HG03457 (cell line): ENCODE results near the gene COBLL1.

ENCODE experiments used
- ATAC-seq: cut with Tn5 transposase; IDR thresholded peaks from one replicate; pipeline ENCODE4 v1.9.1; 2021; ENCODE audit warnings: moderate number of reproducible peaks; ENCODE audit not compliant: unreplicated experiment

The COBLL1 gene

DNA sequence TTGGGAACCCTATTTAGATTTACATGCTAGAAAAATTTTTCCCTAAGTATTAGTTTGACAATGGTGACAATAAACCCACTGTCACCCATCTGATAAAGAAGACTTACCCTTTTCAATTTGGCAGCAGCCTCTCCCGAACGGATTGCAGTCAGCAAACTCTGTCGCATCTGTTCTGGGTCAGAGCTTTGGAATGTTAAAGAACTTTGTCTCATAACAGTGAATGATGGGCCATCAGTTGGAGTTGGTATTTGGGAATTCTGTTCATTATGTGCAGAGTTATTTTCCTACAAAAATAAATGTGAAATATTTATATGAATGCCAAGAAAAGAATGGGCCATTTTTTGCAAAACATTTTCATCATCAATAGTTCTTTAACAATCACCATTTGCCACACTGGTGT lies 149.5 kb downstream of the COBLL1 start:
- no peak for ATAC-seq

DNA sequence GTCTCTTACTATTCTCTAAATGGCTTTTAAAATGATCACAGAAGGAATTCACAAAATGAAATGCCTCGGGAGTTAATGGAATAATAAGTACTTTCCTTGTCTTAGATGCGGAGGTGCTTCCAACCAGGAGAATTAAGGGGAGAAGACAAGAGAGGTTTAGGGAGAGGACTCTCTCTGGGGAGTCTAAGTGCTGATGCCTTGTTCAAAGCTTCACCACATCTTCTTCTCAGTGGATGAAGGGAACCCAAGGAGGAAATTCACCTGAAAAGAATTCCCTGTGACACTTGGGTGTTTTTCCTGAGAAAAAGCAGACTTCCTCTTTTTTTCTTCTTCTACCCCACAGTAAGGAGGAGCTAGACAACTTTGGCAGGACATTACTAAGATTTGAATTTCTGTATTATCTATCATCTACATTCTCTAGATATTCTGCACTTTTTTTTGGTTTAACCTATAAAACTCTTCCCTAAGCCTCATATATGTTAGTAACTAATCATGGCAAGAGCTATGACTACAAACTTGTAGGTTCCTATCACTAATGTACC lies 150.2 kb downstream of the COBLL1 start:
- no peak for ATAC-seq

DNA sequence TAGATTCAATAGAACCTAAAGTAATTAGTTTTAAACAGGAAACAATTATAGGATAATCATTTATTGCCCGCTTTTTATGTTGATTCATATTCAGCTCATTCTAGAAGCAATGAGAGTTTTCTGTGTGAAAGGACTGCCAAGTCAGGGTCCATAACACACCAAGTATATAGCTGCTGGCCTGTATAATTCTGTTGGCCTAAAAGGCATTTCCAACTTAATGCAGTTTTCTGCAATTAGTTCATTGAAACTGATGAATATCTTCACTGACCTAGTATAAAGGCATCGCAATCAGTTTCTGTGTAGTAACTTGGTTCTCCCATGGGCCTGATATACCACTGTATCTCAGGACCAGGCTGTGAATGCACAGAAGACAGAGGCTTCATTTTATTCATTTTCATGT lies 151.3 kb downstream of the COBLL1 start:
- ATAC-seq = no peak

DNA sequence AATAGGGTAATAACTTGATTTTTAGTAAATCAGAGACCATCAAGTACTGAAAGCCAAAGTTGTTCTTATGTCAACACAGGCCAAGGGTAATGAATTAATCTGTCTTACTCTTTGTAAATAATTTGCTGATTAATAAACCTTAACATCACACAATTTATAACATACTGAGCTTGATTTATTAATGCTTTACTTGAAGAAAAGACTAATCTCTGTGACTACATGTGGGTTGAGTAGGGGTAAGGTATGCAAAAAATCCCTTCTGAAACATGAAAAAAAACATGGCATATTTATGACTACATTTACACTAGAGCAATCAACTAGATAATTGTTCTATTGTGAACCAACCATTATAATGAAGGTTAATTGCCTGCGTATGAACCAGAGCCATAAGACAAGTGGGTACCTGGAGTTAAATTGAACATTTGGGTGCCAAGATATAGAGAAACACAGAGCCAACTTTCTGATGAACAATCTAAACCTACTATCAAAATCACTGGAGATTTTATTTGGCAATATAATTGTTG lies 152.7 kb downstream of the COBLL1 start:
- no peak for ATAC-seq

DNA sequence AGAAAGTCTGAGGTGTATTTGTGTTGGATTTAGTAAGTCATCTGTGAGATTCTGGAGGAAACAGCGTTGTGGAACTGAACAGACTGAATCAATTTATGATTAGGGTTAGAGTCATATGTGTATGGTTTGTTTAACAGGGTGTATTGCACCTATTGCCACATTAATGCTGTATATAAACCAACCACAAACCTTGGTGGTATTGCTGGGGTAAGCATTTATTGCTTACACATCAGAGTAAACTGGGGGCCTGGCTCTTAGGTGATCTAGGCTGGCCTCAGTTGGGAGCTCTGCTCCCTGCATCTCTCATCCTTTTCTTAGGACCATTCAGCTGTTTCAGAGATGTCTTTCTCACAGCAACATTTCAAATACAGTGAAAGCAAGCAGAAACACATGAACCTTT lies 160.6 kb downstream of the COBLL1 start:
- no peak for ATAC-seq

DNA sequence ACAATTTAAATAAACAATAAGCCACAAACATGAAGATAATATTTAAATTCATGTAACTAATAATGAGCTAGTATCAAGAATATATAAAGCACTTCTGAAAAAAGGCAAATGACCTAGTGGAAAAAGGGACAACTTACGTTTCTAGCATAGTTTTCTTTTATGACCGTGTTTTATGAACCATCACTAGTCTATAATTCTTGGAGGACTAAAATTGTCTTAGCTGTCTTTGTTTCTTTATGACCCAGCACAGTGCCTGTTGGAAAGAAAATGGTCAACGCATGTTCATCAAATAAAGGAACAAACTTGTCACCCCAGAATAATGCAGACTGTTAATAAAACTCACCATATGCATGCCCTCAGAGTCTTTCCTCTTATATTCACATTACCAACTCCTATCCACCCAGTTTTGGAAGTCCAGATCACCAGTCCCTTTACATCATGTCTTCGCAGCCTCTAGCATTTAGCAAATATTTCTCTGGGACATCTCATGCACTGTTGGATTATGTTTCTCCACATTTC lies 162.9 kb downstream of the COBLL1 start:
- ATAC-seq = no peak

DNA sequence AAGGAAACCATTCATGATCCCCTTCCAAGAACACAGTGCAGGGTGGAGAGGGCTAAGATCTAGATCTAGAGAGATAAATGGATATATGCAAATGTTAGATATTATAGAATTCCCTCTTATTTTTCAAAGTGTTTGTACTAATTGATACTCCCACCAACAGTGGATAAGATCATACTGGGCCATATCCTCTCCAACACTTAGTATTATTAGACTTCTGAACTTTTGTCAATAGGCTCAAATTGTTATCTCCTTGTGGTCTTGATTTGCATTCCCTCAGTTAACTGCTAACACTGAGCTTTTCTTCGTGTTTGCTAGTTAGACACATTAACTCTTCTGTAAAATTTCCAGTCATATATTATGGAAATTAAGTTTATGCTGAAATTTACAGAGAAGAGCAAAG lies 163.9 kb downstream of the COBLL1 start:
- no peak for ATAC-seq

DNA sequence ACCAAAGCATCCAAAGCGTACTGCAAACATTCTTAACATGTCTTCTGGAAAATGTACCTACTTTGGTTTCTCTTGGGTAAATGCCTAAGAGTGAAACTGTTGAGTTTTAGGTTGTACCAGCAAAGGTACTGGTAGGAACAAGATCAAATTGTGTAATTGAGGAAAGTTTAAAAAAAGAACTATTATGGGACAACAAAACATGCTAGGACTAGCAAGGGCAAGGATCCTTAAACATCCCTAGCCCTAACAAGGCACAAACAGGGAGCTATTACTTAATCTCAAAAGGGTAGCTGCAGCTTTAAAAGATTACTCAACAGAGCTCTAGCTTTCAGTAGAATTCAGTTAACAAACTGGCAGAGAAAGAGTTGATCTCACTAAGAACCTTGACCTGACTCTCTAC lies 164.4 kb downstream of the COBLL1 start:
- ATAC-seq = no peak

DNA sequence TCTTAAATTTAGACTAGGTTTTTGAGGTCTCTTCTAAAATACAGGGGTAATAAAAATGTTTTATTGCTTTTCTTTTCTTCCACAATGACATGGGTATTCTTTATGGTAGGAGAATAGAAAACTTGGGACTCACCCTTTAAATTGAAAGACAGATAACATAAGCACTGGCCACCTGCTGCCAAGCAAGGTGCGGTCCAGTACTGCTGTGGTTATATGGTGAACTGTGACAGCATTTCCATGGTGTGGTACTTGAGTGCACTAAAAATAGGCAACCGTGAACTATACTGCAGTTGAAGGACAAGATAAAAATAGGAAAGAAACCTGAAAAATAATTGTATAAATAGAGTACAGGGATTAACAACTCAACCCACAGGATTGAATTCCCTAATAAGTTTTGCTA lies 165.9 kb downstream of the COBLL1 start:
- no peak for ATAC-seq

DNA sequence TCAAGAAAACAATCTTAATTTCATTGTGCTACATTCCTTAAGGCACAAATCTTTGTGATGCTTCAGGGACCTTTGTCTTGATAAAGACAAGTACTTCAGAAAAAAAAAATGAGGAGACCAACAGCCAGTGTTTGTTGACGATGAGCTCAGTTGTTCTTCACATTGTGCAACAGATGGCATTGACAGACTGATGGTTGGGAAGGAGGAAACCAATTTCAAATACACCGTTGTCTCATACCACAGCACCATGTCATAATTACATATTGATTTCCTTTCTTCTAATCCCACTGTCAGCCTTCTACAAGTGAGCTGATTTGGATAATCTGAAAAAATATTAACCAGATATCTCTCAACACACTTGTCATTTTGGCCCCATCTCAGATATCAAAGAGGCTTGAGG lies 166.6 kb downstream of the COBLL1 start:
- ATAC-seq = no peak

DNA sequence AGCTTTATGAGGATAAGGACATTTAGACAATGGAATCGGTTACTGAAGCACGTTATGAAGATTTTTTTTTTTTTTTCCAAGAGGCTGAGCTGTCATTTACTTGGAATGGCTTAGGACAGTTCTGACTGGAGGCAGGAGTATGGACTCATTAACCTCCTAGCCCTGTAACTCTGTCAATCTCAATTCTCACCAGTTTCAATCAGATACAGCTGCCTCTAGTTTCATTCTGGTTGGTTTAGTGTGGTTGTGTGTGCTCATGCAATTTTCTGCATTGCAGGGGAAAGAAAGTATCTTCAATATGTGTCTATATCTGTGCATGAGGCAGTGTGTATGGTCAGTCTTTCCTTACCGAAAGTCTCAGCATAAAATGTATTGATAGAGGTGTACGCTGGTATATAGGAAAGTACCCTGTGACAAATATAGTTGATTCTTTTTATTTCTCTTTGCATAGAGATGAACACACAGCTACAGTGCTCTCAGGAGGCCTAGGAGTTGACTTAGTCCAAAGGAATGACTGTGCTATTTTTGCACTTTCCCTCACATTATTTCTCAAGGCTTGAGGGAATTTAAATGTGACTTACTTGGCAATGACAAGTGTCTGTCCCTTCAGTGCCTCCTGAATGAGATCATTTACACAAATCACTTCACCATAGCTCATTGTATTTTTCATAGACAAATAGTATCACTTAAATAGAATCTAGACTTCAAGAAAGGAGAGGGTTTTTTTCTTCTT lies 169.8 kb downstream of the COBLL1 start:
- no peak for ATAC-seq

DNA sequence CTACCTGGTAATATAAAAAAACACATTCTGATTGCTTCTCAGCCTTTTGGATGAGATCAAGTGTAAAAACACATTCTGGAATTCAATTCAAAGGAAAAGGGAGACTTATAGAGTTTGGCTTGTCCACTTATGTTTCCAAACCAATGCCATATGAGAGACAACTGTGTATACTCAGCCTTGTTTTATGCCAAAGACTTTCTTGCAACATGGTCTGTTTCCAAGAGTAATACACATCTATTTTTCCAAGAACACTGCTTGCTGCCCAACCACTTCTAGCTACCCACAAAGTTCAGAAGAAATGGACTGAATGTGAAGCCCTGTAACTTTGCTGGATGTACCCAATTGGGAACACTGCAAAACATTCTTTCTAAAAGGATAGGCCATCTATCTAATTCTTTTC lies 172.3 kb downstream of the COBLL1 start:
- ATAC-seq = no peak

DNA sequence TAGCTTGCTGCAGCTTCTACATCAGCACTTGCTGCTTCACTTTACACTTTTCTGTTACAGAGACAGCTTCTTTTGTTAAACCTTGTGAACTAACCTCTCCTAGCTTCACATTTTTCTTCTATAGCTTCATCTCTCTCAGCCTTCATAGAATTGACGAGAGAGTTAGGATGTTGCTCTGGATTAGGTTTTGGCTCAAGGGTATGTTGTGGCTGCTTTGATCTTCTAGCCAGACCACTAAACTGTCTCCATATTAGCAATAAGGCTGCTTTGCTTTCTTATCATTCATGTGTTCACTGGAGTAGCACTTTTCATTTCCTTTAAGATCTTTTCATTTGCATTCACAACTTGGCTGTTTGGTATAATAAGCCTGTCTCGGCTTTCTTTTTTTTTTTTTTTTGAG lies 174.1 kb downstream of the COBLL1 start:
- no peak for ATAC-seq

DNA sequence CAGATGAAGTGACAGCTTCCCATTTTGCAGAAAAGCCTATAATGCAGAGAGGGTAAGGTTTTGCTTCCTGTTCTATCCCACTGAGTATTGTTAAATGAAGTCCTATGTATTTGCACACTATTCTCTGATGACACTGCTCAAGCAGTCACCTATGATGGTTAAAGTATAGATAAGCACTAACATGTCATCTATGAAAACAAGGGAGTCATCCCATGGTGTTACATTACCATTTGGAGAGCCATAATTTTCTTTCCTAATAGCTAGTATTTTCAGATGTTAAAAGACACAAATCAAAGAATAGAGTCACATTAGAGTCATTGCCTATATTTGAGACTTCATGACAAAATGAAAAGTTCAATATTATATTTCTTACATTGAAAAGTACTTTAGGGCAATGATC lies 177.6 kb downstream of the COBLL1 start:
- no peak for ATAC-seq

DNA sequence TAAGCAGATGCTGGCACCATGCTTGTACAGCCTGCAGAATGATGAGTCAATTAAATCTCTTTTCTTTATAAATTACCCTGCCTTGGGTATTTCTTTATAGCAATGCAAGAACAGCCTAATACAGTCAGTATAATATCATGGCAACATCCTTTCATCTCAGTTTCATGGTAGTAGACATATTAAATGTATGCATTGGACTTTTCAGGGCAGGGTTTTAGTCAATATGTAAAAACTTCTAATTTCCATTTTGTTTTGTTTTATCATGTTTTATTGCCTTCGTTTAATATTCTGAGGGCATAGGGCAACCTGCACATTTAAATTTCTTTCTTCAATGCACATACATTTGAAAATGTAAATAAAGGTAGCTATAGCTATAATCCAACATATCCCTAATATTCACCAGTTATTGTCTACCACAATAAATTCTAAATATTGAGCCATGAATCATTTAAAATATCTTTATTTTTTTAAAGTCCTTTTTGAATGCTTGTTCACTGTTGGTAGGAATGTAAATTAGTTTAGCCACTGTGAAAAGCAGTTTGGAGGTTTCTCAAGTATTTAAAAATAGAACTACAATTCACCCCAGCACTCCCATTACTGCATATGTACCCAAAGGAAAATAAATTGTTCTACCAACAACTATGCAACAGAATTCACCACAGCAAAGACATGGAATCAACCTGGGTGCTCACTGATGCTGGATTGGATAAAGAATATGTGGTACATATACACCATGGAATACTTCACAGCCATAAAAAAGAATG lies 178.6 kb downstream of the COBLL1 start:
- ATAC-seq = no peak

DNA sequence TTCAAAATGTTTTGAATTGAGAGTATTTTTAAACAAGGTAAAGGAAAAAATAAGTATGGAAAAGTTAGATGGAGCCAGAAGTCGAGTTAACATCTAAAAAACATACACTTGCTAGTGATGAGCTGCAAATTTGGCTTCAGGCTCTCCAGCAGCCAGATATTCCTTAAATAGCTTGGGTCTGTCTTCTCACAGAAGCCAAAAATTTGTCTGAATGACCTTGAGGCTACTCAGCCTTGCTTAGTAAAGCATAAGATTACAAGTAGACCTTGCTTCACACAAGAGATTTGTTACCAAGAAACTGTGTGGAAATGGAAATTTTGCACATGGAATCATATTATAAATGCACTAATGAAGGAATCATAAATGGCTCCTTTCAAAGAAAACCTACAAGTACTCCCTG lies 179.6 kb downstream of the COBLL1 start:
- ATAC-seq = no peak

DNA sequence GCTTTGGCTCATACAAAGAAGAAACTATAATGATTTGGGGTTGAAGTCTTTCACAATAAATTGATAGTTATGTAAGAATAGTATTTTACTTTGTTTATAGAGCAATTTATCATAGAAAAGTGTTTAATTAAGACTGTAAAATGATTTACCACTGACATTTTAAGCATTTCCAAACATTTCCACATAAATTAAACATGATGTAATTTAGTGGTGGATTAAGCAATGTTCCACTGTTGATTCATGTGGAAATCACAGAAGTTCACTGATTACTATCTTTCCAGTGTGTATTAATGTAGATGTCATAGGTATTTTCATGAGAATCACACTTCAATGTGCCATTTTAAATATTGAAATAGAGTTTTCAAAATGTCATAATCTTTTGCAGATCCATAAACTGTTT lies 180.3 kb downstream of the COBLL1 start:
- ATAC-seq = no peak

DNA sequence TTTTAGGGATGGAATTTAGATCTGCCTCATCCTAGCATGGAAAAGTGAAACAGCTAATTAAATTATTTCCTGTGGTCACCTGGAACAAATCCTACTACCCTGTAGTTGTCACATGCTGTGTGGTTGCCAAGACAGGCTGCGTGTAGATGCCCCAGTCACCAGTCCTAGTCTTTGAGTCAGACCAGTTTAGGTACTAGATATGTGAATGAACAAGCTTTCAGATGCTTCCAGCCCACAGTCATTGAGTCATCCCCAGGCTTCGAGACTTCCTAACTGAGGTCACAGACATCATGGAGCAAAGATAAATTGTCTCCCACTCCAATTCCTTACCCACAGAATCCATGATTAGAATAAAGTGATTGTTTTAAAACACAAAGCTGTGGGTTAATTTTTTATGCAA lies 184.5 kb downstream of the COBLL1 start:
- ATAC-seq = no peak

DNA sequence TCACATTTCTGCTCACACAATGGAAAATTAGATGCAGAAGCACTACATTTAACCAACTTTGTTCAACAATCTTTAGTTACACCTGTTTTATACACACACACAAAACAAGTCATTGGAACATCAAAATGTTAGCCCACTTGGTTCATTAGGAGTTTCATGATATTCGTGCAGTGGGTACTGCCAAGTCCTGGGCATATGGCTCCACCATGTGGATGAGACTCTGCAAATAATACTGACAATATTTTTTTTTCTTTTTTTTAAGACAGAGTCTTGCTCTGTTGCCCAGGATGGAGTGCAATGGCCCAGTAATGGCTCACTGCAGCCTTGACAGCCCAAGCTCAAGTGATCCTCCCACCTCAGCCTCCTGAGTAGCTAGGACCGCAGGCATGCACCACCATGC lies 185.9 kb downstream of the COBLL1 start:
- no peak for ATAC-seq

DNA sequence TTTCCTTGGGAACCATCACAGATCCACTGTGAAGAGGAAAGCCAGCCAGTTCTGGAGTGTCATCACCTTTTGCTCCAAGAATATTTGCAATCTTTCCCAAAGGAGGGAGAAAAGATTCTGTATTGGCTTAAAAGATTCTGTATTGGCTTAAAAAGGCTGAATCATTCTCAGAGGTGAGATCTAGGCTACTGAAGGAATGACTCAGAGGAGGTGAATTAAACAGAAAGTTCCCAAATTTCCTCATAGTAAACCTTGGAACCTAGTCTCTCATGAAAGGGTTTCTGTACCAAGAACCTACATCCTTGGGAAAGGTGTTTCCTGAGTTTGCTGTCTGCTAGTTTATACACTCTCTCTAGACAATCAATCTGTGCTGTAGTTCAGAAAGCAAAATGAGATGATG lies 186.3 kb downstream of the COBLL1 start:
- ATAC-seq = no peak

DNA sequence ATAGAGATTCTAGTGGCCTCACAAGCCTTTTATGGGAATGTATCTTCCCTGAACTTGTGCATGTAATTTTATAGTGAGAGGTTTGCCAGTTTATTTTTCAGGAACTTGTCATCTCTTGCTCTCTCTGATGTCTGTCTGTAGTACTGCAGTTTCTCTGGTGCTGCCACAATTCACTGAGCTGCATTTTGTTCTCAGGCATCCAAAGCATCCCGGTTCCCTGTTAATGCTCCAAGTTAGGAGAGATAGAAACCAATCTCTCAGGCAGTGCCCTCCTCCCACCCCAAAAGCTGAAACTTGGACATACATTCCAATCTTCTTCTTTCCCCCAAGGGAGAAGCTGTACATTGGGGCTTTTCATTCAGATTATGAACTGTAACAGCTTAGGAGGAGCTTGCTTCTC lies 190.3 kb downstream of the COBLL1 start:
- no peak for ATAC-seq
